Lower leg skin (tissue), 3 donors: ENCODE results near the gene GRK1.

Source experiments
- POLR2A ChIP-seq, 2 donors: fragments of 450-650 bp; IDR thresholded peaks; one replicate each; pipeline ENCODE4 v1.6.1; 2016 to 2017; ENCODE audit warnings: antibody characterized with exemption in 2 of 2, mild to moderate bottlenecking in 1 of 2, moderate library complexity in 1 of 2
- TF ChIP-seq, protein P1 (sequence below), 3 donors: fragments of 450-650 bp; IDR thresholded peaks; one replicate each; pipeline ENCODE4 v1.5.1; 2016; ENCODE audit warnings: antibody characterized with exemption in 3 of 3, mild to moderate bottlenecking in 3 of 3, moderate library complexity in 2 of 3

DNA sequence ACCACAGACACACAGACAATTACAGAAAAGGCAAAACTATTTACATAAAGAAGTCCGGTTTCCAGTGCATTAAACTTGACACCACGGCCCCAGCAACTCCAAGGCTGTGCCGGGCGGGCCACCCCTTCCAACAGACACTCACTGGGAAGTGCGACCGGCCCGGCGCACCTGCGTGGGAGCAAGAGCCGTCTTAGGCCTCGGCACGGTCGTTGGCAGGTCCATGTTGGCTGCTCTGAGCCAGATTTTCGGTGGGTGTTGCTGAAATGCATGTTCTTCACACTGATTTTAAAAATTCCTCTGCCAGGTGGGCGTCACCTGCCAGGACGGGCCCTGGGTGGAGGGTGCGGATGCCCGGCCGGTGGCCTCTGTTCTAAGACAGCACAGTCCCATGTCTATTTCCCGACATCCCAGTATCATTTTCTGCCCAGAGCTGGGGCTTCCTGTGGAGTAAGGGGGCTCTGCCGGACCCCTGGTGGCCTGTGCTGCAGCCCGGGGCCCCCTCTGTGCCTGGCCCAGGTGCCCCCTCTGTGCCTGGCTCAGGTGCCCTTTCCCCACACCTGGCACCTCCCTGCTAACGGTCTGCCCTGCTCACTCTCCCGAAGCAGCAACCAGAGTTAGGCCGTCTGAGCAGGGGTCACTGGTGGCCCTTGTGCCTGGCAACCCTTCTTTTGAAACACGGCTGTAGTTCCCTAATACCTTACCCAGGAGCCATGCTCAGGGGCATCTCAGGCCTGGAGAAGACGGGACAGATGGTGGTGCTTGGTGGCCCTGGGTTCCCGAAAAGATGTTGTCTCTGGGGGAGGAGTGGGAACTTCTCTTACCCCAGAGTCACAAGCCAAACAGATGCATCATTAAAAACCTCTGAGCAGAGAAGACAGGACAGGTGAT is 101.2 kb downstream of the GRK1 start:
- TF ChIP-seq, protein P1, sequence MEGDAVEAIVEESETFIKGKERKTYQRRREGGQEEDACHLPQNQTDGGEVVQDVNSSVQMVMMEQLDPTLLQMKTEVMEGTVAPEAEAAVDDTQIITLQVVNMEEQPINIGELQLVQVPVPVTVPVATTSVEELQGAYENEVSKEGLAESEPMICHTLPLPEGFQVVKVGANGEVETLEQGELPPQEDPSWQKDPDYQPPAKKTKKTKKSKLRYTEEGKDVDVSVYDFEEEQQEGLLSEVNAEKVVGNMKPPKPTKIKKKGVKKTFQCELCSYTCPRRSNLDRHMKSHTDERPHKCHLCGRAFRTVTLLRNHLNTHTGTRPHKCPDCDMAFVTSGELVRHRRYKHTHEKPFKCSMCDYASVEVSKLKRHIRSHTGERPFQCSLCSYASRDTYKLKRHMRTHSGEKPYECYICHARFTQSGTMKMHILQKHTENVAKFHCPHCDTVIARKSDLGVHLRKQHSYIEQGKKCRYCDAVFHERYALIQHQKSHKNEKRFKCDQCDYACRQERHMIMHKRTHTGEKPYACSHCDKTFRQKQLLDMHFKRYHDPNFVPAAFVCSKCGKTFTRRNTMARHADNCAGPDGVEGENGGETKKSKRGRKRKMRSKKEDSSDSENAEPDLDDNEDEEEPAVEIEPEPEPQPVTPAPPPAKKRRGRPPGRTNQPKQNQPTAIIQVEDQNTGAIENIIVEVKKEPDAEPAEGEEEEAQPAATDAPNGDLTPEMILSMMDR (IDR thresholded peaks at IDR 0.05): no peak
- no peak for TF ChIP-seq POLR2A (IDR thresholded peaks at IDR 0.05)
